Activated CD8-positive, alpha-beta memory T cell treated with anti-CD3 and anti-CD28 coated beads for 36 hours (primary cell): ENCODE data around the gene ZNF174. TPM values are rescaled to one million over a fixed set of nuclear protein-coding genes. Genes with fewer than 3 reads are reported as not detected.

ENCODE experiments used
- CTCF ChIA-PET: fragments of 350-600 bp; sonication (Branson Sonifier 250); formaldehyde crosslinking; loops from one replicate; lab custom pipeline; 2021; ENCODE audit warnings: antibody characterized with exemption; lab: Charles Lee
- POLR2A ChIA-PET: fragments of 350-600 bp; sonication (Branson Sonifier 250); formaldehyde crosslinking; loops from one replicate; lab custom pipeline; 2021; ENCODE audit warnings: antibody characterized with exemption; lab: Charles Lee
- total RNA-seq, 2 experiments: library from RNA; stranded (reverse); gene quantifications; one replicate each; pipeline ENCODE4 v1.2.3, GENCODE V29; 2021

The ZNF174 gene
- total RNA-seq, 2 experiments from 2014 or later: 10.1 to 10.8 TPM

GRCh38 chr16:3431779-3432219 lies 30.8 kb downstream of the ZNF174 start:
- POLR2A ChIA-PET: no interaction called here
- CTCF ChIA-PET: no interaction called here

- POLR2A ChIA-PET: interaction anchor here (0.6 kb wide), 1 partner anchor 111 kb away, joined by 3 read pairs; no protein-coding TSS in a partner anchor
- CTCF ChIA-PET: no interaction called here
These were observed 33.4 kb downstream of the ZNF174 start for GRCh38 chr16:3434373-3434772.

- ChIA-PET POLR2A (no interaction called here), CTCF (no interaction called here)
These were observed 38.6 kb downstream of the ZNF174 start for GRCh38 chr16:3439637-3440036.

GRCh38 chr16:3443108-3444031 lies 42.4 kb downstream of the ZNF174 start, which contains the start of the genes NAA60 and ZNF597:
NAA60 (plus strand) TSS chr16:3443680; CDS start chr16:3476228, 32,548 bp downstream.
ZNF597 (minus strand) TSS chr16:3443504; CDS start chr16:3443153, 351 bp downstream.
- ChIA-PET CTCF (interaction anchor here (1.3 kb wide), 1 partner anchor 14 kb away, joined by 4 read pairs; no protein-coding TSS in a partner anchor), POLR2A (interaction anchor here (0.5 to 2.0 kb wide), 8 partner anchors 14 to 256 kb away, joined by 3 to 9 read pairs (median 4); partner anchors contain the start of genes ZNF174, ZNF263 and ZSCAN32)

- CTCF ChIA-PET: interaction anchor here (1.3 kb wide), 1 partner anchor 13 kb away, joined by 4 read pairs; no protein-coding TSS in a partner anchor
- POLR2A ChIA-PET: interaction anchor here (0.5 to 2.0 kb wide), 8 partner anchors 13 to 256 kb away, joined by 3 to 9 read pairs (median 3); partner anchors contain the start of genes ZNF174, ZNF263 and ZSCAN32
These were observed 43.0 kb downstream of the ZNF174 start for GRCh38 chr16:3444032-3444388.

GRCh38 chr16:3454093-3454492 lies 53.1 kb downstream of the ZNF174 start:
- ChIA-PET CTCF (no interaction called here), POLR2A (interaction anchor here (0.5 kb wide), 1 partner anchor 132 kb away, joined by 3 read pairs; no protein-coding TSS in a partner anchor)

GRCh38 chr16:3454631-3455147 lies 53.7 kb downstream of the ZNF174 start:
- ChIA-PET CTCF (no interaction called here), POLR2A (no interaction called here)

- ChIA-PET POLR2A (interaction anchor here (0.9 to 1.2 kb wide), 2 partner anchors 14 to 57 kb away, joined by 3 to 5 read pairs; partner anchors contain the start of genes NAA60, ZNF174, ZNF597 and ZSCAN32), CTCF (interaction anchor here (0.9 to 1.0 kb wide), 2 partner anchors 13 to 16 kb away, joined by 3 to 4 read pairs; no protein-coding TSS in a partner anchor)
These were observed 56.6 kb downstream of the ZNF174 start for GRCh38 chr16:3457434-3458252.

GRCh38 chr16:3458278-3458851 lies 57.4 kb downstream of the ZNF174 start:
- ChIA-PET CTCF (no interaction called here), POLR2A (interaction anchor here (0.5 to 0.6 kb wide), 2 partner anchors 47 to 49 kb away, joined by 3 to 6 read pairs; no protein-coding TSS in a partner anchor)

GRCh38 chr16:3458852-3459361 lies 57.9 kb downstream of the ZNF174 start:
- POLR2A ChIA-PET: interaction anchor here (0.5 to 0.6 kb wide), 2 partner anchors 46 to 49 kb away, joined by 3 to 6 read pairs; no protein-coding TSS in a partner anchor
- CTCF ChIA-PET: no interaction called here

Other genes starting within 250 kb of the ZNF174 start
- gene OR1F1, start 213.0 kb upstream of the ZNF174 start, total RNA-seq: not detected
- 10 to 100 TPM; 11.3 to 11.8 TPM for gene ZNF200, start 166.1 kb upstream of the ZNF174 start, total RNA-seq
- gene MEFV, start 144.6 kb upstream of the ZNF174 start, total RNA-seq: under 1 TPM in 1 of 2 experiments, not detected in 1; 0.19 TPM
- 10 to 100 TPM; 26.2 to 27.0 TPM for gene ZNF263, start 117.7 kb upstream of the ZNF174 start, total RNA-seq
- gene TIGD7, start 95.8 kb upstream of the ZNF174 start, total RNA-seq: 1 to 10 TPM; 4.5 to 4.6 TPM
- 10 to 100 TPM; 36.3 to 37.3 TPM for gene ZNF75A, start 95.7 kb upstream of the ZNF174 start, total RNA-seq
- not detected for gene OR2C1, start 45.3 kb upstream of the ZNF174 start, total RNA-seq
- gene ZSCAN32, start 211 bp upstream of the ZNF174 start, total RNA-seq: 10 to 100 TPM; 11.8 to 13.1 TPM
- gene ZNF597, start 42.3 kb downstream of the ZNF174 start, total RNA-seq: 1 to 10 TPM; 1.9 to 2.2 TPM
- gene NAA60, start 42.5 kb downstream of the ZNF174 start, total RNA-seq: 10 to 100 TPM; 34.4 to 36.5 TPM
- not detected for gene C16orf90, start 94.3 kb downstream of the ZNF174 start, total RNA-seq
- gene CLUAP1, start 99.8 kb downstream of the ZNF174 start, total RNA-seq: 10 to 100 TPM; 13.8 to 15.4 TPM
- 10 to 100 TPM; 12.6 TPM for gene NLRC3, start 176.2 kb downstream of the ZNF174 start, total RNA-seq
- gene SLX4, start 210.4 kb downstream of the ZNF174 start, total RNA-seq: 10 to 100 TPM; 11.5 to 12.5 TPM